HG03432 (cell line): Measurements from ENCODE around the gene BAIAP2L1.
"Not testable (repeated sequence)": the region's sequence is repeated elsewhere in the genome, so short reads cannot be mapped to it uniquely, and the experiment has no call there.

ENCODE experiments used
- ATAC-seq: cut with Tn5 transposase; IDR thresholded peaks from one replicate; pipeline ENCODE4 v1.9.1; 2021; ENCODE audit warnings: mild to moderate bottlenecking, moderate library complexity; ENCODE audit not compliant: unreplicated experiment

BAIAP2L1 gene, protein sequence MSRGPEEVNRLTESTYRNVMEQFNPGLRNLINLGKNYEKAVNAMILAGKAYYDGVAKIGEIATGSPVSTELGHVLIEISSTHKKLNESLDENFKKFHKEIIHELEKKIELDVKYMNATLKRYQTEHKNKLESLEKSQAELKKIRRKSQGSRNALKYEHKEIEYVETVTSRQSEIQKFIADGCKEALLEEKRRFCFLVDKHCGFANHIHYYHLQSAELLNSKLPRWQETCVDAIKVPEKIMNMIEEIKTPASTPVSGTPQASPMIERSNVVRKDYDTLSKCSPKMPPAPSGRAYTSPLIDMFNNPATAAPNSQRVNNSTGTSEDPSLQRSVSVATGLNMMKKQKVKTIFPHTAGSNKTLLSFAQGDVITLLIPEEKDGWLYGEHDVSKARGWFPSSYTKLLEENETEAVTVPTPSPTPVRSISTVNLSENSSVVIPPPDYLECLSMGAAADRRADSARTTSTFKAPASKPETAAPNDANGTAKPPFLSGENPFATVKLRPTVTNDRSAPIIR

DNA sequence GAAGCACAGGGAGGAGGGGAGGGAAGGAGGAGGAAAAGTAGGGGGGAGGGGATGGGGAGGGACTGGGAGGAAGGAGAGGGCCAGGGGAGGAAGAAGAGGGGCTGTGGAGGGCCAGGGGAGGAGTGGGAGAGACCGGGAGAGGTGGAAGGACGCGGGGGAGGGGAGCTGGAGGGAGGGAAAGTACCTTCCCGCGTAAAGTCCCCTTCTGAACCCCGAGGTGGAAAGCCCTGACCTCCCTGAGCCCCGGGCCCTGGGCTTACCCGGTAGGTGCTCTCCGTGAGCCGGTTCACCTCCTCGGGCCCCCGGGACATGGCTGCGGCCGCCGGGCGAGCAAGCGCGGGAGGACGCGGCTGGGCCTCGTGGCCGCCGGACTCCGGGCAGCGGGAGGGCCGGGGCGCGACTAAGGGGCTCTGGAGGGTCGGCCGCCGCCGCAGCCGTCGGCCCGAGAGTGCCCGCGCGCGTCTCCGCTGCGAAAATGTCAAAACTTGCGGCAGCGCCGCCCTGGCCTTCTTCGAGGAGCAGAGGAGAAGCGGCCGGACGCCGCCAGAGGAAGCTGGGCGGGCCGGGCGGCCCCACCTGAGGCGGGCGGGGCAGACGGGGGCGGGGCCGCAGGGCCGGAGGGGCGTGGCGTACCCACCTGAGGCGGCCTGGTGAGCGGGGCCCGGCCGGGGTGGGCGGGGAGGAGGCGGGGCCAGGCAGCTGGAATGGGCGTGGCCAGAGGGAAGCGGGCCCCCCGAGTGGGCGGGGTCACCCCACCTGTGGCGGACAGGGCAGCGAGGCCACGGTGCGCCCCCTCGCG lies at the start of gene BAIAP2L1:
Gene BAIAP2L1, minus strand, starts transcription at position 549 of the 799 bp plus-strand sequence. Its CDS starts 238 bp downstream, at position 311.
- ATAC-seq, result peak; percentile 88

DNA sequence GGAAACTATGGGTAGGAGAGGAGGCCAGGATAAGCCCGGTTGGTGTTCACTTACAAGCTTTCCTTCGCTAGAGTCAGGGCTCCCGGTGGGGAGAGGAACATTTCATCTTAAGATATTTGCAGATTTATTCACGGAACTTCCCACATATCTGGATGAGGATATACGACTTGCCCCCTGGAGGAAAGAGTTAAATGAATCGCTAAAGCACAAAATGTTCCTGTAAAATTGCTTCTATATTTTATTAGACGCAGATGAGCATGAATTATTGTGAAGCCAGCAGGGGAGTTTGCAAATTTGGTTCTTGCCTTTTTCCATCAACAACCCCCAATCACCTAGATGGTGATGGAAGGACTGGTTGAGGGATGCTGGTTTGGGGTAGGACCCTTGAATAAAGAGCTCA lies 47.9 kb upstream of the BAIAP2L1 start:
- ATAC-seq, result no peak

DNA sequence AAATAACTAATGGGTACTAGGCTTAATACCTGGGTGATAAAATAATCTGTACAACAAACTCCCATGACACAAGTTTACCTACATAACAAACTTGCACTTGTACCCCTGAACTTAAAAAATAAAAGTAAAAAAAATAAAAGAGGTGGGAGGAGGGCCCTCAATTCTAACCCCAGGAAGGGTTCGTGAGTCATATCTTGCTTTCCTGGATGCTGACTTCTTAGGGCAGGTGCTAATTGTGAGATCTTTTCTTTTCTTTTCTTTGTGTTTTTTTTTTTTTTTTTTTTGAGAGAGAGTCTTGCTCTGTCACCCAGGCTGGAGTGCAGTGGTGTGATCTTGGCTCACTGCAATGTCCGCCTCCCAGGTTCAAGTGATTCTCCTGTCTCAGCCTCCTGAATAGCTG lies 40.1 kb upstream of the BAIAP2L1 start:
- ATAC-seq, result not testable (repeated sequence)

DNA sequence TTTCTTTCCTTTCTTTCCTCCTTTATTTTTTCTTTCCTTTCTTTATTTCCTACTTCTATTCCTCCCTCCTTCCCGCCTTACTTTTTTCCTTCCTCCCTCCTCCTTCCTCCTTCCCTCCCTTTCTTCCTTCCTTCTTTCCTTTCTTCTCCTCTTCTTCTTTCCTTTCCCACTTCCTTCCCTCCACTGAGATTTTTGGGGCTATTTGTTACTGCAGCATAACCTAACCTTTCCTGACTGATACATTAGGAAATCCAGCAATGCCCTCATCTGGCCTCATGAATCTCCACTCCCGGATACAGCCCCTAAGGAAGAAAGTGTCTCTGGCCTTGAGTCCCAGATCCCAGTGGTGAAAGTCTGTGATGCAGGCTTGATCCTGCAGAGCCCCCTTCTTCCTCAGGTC lies 38.6 kb upstream of the BAIAP2L1 start:
- ATAC-seq, result no peak

DNA sequence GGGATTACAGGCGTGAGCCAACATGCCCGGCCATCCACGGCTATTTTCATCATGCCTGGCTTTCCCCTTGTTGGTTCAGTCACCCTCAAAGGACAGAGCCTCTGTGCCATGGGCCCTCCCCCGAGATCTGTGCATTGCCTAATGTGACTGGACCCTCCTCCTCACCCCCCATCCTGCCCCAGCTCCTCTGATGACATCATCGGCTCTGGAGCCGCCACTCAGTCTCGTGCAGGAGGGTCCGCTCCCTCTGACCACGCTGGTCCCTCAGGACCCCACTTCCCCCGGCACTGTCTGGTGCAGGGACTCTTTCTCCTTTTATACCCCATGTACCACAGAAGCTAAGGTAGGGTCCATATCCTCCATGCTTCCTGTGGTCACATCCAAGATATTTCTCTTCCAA lies 33.2 kb upstream of the BAIAP2L1 start:
- no peak for ATAC-seq

DNA sequence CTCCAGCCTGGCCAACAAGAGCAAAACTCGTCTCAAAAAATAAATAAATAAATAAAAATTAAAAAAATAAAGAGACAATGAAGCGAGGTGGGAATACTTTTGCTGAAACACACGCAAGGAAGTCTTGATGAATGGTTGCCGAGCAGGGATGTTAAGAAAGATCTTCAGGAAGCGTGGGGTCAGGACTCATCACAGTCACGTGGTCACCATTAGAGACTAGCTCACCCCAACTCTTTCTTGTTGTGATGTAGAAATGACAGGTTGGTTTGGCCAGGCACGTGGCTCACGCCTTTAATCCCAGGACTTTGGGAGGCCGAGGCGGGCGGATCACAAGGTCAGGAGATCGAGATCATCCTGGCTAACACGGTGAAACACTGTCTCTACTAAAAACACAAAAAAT lies 28.9 kb upstream of the BAIAP2L1 start:
- no peak for ATAC-seq

DNA sequence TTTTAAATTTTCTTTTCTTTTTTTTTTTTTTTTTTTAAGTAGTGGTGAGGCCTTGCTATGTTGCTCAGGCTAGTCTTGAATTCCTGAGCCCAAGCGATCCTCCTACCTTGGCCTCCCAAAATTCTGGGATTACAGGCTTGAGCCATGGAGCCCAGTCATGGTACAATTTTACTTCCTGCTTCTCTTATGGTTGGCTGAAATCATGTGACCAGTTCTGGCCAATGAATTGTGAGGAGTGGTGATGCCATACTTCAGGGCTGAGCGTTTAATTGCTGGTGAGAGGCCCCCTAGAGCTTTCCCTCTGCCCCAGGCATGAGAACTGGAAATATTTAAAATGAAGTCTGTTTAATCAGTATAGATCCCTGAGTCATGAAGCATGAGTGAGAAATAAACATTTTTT lies 22.2 kb upstream of the BAIAP2L1 start:
- ATAC-seq, result no peak

DNA sequence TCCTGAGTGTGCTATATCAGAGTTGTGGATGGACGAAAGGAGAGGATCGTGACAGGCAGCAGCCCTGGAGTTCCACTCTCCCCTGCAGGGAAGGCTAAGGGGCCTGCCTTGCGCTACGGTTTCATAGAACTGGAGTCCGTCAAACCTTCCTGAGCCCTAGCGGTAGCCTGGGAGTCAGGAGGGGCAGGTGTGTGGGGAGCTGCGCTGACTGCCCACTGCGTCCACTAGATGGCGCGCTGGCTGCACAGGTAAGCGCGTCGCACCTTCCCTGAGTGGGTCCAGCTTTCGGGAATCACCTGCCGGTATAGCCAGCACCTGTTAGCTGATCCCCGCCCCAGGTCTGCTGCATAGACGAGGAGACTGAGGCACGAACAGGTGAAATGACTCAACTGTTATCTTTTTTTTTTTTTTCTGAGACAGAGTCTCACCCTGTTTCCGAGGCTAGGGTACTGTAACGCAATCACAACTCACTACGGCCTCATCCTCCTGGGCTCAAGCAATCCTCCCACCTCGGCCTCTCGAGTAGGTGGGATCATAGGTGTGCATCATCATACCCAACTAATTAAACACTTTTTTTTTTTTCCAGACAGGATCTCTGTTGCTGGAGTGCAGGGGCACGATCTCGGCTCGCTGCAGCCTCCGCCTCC lies 20.2 kb upstream of the BAIAP2L1 start:
- ATAC-seq, result peak; percentile 72

DNA sequence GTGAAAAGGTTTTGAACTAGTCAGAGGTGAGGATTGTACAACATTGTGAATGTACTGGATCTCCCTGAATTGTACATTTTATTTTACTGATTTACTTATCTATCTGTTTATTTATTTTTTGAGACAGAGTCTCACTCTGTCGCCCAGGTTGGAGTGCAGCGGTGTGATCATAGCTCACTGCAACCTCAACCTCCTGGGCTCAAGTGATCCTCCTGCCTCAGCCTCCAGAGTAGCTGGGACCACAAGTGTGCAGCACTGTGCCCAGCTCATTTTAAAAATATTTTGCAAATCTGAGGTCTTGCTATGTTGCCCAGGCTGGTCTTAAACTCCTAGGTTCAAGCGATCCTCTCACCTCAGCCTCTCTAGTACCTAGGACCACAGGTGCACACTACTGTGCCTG lies 19.1 kb upstream of the BAIAP2L1 start:
- not testable (repeated sequence) for ATAC-seq

DNA sequence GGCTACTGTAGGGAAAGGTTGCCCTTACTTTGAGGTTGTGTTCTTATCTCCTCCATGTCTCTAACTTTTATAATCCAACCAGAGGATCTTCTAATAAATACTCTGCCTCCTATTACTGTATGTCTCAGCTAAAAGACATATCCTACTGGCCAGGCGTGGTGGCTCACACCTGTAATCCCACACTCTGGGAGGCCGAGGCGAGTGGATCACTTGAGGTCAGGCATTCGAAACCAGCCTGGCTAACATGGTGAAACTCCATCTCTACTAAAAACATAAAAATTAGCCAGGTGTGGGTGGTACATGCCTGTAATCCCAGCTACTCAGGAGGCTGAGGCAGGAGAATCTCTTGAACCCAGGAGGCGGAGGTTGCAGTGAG lies 18.4 kb upstream of the BAIAP2L1 start:
- ATAC-seq, result not testable (repeated sequence)

DNA sequence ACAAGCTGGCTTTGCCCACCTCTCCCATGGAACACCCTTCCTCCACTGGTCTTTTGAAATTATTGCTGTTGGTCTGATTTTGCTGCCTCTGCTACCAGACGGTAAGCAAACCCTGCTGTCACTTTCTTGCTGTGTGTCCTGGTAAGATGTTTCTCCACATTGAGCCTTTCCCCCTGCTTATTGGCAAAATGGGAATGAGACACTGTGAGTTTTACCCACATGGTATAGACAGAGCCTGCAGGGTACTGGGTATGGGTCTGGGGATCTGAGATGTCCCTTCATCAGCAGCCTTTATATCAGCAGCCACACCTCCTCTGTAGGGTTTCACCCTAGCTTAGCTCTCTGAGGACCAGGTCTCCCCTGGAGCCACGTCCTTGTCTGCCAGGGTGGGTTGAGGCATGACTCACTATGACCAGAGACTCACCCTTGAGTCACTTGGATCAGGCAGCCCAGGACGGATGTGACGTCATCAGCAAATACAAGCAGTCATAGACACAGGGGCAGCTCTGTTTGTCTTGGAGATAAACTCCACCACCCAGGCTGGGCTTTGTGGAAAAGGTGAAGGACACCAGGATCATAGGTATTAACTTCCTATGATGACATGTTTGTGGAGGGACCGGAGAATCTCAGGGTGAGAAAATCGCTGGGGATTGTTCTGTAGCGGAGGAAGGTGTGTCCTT lies 17.9 kb upstream of the BAIAP2L1 start:
- ATAC-seq, result no peak

DNA sequence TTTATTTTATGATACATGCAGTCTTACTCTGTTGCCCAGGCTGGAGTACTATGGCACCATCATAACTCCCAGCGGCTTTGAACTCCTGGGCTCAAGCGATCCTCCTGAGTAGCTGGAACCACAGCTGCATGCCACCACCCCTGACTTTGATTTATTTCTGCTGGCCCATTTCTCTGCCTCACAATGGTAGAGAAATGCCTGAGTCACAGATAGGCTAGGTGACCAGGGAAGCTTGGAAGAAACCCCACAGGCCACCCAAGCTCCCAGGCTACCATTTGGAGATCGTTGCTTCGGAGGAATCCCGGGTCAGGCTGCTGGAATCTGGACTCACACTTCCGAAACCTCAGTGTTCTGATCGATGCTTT lies 17.4 kb upstream of the BAIAP2L1 start:
- no peak for ATAC-seq

DNA sequence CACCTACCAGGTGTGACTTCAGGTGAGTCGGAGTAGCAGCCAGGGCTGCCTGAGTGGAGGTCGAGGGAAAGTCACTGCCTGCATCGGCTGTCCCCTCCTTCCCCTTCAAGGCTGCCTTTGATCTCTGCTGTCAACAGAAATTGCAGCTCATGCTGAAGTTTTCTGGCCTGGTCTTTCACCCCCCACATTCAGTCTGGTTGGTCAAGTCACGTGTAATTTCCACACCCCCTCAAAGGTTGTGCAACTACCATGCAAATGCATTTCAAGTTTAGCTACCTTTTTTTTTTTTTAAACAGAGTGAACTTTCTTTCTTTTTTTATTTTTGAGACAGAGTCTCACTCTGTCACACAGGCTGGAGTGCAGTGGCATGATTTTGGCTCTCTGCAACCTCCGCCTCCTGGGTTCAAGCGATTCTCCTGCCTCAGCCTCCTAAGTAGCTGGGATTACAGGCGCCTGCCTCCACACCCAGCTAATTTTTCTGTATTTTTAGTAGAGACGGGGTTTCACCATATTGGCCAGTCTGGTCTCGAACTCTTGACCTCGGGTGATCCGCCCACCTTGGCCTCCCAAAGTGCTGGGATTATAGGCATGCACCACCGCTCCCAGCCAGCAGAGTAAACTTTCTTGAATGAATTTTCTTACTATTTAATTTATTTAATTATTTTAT lies 16.8 kb upstream of the BAIAP2L1 start:
- not testable (repeated sequence) for ATAC-seq

DNA sequence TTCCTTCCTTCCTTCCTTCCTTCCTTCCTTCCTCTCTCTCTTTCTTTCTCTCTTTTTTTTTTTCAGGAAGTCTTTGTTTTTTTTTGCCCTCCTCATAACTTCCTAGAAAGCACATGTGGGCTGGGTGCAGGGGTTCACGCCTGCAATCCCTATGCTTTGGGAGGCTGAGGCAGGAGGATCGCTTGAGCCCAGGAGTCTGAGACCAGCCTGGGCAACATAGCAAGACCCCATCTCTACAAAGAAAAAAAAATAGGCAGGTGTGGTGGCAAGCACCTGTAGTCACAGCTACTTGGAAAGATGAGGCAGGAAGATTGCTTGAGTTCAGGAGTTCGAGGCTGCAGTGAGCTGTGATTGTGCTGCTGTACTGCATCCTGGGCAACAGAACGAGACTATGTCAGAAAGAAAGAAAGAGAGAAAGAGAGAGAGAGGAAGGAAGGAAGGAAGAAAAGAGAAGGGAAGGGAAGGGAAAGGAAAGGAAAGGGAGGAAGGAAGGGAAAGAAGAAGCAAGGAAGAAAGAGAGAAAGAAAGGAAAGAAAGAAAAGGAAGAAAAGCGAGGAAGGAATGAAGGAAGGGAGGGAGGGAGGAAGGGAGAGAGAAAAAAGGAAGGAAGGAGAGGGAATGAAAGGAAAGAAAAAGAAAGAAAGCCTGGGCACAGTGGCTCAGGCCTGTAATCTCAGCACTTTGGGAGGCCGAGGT lies 13.5 kb upstream of the BAIAP2L1 start:
- ATAC-seq, result no peak

DNA sequence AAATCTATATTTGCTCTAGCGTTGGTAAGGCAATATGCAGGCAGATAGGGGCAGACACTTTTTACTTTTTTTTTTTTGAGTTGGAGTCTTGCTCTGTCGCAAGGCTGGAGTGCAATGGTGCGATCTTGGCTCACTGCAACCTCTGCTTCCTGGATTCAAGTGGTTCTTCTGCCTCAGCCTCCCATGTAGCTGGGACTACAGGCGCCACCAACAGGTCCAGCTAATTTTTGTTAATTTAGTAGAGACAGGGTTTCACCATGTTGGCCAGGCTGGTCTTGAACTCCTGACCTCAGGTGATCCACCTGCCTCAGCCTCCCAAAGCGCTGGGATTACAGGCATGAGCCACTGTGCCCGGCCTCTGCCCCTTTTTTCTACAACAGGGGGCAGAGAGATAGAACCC lies 12.8 kb upstream of the BAIAP2L1 start:
- not testable (repeated sequence) for ATAC-seq

DNA sequence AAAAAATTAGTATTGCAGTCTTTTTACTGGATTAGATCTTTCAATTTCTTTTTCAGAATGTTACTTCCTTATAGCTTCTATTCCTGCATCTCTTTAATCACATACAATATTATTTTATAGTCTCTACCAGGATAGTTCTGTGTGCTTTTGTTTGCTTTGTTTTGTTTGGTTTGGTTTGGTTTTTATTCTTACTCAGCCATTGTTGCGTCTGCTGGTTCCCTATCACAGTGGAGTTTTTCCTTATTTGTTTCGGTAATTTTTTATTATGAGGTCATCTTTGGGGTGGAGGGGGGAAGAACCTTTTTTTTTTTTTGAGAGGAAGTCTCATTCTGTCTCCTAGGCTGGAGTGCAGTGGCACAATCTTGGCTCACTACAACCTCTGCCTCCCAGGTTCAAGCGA lies 9.0 kb upstream of the BAIAP2L1 start:
- no peak for ATAC-seq

DNA sequence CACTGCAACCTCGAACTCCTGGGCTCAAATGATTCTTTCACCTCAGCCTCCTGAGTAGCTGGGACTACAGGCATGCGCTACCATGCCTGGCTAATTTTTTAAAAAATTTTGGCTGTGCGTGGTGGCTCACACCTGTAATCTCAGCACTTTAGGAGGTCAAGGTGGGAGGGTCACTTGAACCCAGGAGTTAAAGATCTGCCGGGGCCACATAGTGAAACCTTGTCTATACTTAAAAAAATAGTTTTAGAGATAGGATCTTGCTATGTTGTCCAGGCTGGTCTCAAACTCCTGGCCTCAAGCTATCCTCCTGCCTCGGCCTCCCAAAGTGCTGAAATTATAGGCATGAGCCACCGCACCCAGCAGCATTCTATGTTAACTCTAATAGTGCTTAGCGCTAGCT lies 7.3 kb upstream of the BAIAP2L1 start:
- not testable (repeated sequence) for ATAC-seq

DNA sequence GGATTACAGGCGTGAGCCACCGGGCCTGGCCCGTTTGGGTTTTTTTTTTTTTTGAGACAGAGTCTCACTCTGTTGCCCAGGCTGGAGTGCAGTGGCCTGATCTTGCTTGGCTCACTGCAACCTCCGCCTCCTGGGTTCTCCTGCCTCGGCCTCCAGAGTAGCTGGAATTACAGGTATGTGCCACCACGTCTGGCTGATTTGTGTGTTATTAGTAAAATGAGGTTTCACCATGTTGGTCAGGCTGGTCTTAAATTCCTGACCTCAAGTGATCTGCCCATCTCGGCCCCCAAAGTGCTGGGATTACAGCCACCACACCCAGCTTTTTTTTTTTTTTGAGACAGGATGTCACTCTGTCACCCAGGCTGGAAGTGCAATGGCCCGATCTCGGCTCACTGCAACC lies 5.9 kb upstream of the BAIAP2L1 start:
- no peak for ATAC-seq

DNA sequence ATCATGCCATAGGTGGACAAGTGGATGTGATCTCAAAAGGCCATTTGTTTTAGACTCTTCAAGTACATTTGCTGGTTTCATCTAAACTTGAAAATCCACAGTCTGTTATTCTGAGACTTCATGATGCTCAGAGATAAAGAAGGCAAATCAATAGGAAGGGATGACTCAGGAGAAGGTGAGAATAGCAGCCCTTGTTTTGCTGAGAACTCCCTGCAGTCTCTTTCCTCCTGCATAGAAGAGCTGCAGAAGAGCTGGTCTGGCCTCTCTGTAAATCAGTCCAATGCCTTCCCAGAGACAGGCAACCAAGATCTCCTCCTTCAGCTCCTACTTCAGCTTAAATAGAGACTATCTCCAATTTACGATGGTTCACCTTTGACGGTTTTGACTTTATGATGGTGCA lies 4.0 kb upstream of the BAIAP2L1 start:
- ATAC-seq, result no peak
